Progenitor cell of endocrine pancreas (in vitro differentiated cells): ENCODE data around the gene CSAD. TPM values are rescaled to one million over a fixed set of nuclear protein-coding genes. Genes with fewer than 3 reads are reported as not detected.
"Not testable (repeated sequence)": the region's sequence is repeated elsewhere in the genome, so short reads cannot be mapped to it uniquely, and the experiment has no call there.

Experiments
- DNase-seq: peaks from one replicate; pipeline ENCODE4 v3.0.0; 2021; ENCODE audit warnings: low spot score; ENCODE audit not compliant: unreplicated experiment
- H3K27ac Mint-ChIP-seq: 2 replicates; pipeline ENCODE4 v1.8.0; 2021; ENCODE audit warnings: mild to moderate bottlenecking, moderate library complexity, mixed read lengths
- H3K27me3 Mint-ChIP-seq: 2 replicates; pipeline ENCODE4 v1.8.0; 2021; ENCODE audit warnings: mixed read lengths
- H3K36me3 Mint-ChIP-seq: 2 replicates; pipeline ENCODE4 v1.8.0; 2022; ENCODE audit warnings: mixed read lengths; ENCODE audit not compliant: insufficient read depth
- H3K4me1 Mint-ChIP-seq: 2 replicates; pipeline ENCODE4 v1.8.0; 2021; ENCODE audit warnings: low read depth, mixed read lengths
- H3K4me3 Mint-ChIP-seq: 2 replicates; pipeline ENCODE4 v1.8.0; 2021; ENCODE audit warnings: low read depth, mild to moderate bottlenecking, moderate library complexity, mixed read lengths
- H3K9me3 Mint-ChIP-seq: 2 replicates; pipeline ENCODE4 v1.8.0; 2021; ENCODE audit warnings: low read depth, mixed read lengths
- total RNA-seq: library from RNA; stranded (reverse); gene quantifications from 2 replicates; pipeline ENCODE4 v1.2.1, GENCODE V29; 2021
- TF ChIP-seq, protein P1 (sequence below): fragments of 200-600 bp; sonication (generic); IDR thresholded peaks from one replicate; pipeline ENCODE4 v1.5.0; 2021; ENCODE audit warnings: antibody characterized with exemption, mild to moderate bottlenecking; ENCODE audit not compliant: unreplicated experiment

The CSAD gene
- total RNA-seq, 1 donor from 2014 or later = 58.6 TPM

DNA sequence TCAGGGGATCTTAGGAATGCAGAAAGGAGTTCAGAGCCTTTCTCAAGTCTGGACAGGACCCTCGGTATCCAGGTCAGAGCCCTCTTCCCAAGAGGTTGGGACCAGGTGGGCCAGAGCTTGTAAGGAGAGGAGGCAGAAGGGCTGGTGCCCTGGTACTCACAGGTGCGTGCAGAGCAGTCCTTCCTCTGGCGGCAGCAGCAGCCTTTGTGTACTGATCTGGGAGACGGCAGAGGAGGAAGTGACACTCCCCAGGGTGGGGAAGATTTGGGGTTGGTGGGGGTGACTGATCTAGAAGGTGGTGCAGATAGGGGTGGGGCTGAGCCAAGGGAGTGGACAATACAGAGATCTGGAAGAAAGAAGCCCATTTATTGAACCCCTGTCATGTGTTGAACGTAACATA is 26.3 kb upstream of the CSAD start, which contains the start of gene ITGB7:
TSS of gene ITGB7 (minus strand) at position 210 of the 400 bp plus-strand sequence. CDS start 6,808 bp downstream, outside the sequence.
- H3K36me3 Mint-ChIP-seq = no peaks in the 10 kb centered on the region
- no peaks in the 10 kb centered on the region for H3K9me3 Mint-ChIP-seq
- no peak for DNase-seq
- H3K4me3 Mint-ChIP-seq = no peak within 1 kb of the TSS
- no peak within 1 kb of the TSS for H3K27ac Mint-ChIP-seq
- peaks cover 1% of the 10 kb centered on the region for H3K4me1 Mint-ChIP-seq
- TF ChIP-seq, protein P1, sequence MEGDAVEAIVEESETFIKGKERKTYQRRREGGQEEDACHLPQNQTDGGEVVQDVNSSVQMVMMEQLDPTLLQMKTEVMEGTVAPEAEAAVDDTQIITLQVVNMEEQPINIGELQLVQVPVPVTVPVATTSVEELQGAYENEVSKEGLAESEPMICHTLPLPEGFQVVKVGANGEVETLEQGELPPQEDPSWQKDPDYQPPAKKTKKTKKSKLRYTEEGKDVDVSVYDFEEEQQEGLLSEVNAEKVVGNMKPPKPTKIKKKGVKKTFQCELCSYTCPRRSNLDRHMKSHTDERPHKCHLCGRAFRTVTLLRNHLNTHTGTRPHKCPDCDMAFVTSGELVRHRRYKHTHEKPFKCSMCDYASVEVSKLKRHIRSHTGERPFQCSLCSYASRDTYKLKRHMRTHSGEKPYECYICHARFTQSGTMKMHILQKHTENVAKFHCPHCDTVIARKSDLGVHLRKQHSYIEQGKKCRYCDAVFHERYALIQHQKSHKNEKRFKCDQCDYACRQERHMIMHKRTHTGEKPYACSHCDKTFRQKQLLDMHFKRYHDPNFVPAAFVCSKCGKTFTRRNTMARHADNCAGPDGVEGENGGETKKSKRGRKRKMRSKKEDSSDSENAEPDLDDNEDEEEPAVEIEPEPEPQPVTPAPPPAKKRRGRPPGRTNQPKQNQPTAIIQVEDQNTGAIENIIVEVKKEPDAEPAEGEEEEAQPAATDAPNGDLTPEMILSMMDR = no peak
- peaks cover 14% of the 10 kb centered on the region for H3K27me3 Mint-ChIP-seq

DNA sequence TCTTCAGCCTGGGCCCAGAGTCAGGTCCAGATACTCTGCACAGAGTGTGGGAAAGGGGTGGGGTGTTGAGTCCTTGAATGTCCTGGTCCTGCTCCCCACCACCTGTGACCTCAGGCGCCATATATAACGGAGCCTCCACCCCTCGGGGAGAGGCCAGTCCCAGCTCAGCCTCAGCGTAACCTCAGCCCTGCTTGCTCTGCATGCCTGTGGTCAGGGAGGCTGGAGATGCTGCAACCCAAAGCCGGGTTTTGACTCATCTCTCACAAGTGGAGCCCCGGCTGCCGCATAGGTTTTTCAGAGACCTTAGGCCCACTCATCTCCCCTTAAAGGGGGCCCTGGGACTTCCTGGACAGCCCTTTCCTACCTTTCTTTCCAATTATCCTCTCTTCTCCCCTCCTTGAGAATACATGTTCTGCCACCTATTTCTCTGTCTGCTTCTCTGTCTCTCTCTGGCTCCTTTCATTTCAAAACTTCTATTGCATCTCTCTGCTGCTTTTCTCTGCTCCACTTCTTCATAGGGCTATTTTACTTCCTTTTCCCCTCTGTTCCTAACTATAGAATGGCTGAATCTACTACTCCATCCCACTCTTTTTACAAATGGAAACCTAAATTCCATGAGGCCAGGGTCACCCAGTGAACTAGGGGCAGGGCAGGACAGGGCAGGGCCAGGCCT is 25.2 kb upstream of the CSAD start:
- Mint-ChIP-seq H3K9me3 (no peaks in the 10 kb centered on the region), H3K27ac (no peak overlapping the region), H3K4me3 (no peak overlapping the region), H3K27me3 (peaks cover 17% of the 10 kb centered on the region), H3K36me3 (no peaks in the 10 kb centered on the region), H3K4me1 (peaks cover 1% of the 10 kb centered on the region)
- TF ChIP-seq, protein P1 = no peak
- DNase-seq = no peak

DNA sequence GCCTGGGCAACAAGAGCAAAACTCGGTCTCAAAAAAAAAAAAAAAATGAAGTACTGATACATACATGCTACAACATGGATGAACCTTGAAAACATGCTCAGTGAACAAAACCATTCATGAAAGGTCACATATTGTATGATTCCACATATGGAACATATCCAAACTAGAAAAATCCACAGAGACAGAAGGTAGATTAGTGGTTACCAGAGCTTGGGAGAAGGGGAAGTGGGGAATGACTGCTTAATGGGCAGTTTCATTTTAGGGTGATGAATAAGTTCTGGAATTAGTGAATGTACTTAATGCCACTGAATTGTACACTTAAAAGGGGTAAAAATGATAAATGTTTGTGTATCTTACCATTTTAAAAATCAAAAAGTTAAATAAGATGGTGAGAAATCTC is 23.6 kb upstream of the CSAD start:
- Mint-ChIP-seq H3K4me3 (no peak overlapping the region), H3K4me1 (peaks cover 1% of the 10 kb centered on the region), H3K9me3 (no peaks in the 10 kb centered on the region), H3K27ac (no peak overlapping the region), H3K27me3 (peaks cover 20% of the 10 kb centered on the region), H3K36me3 (no peaks in the 10 kb centered on the region)
- TF ChIP-seq, protein P1 = no peak
- no peak for DNase-seq

DNA sequence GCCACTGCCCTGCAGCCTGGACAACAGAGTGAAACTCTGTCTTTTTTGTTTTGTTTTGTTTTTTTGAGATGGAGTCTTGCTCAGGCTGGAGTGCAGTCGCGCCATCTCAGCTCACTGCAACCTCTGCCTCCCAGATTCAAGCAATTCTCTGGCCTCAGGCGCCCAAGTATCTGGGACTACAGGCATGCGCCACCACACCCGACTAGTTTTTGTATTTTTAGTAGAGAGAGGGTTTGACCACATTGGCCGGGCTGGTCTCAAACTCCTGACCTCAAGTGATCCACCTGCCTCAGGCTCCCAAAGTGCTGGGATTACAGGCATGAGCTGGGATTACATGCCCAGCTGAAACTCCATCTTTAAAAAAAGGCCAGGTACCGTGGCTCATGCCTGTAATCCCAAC is 21.6 kb upstream of the CSAD start:
- not testable (repeated sequence) for H3K9me3 Mint-ChIP-seq, H3K4me3 Mint-ChIP-seq, H3K36me3 Mint-ChIP-seq, DNase-seq, H3K4me1 Mint-ChIP-seq, H3K27ac Mint-ChIP-seq
- peaks cover 37% of the 10 kb centered on the region for H3K27me3 Mint-ChIP-seq

DNA sequence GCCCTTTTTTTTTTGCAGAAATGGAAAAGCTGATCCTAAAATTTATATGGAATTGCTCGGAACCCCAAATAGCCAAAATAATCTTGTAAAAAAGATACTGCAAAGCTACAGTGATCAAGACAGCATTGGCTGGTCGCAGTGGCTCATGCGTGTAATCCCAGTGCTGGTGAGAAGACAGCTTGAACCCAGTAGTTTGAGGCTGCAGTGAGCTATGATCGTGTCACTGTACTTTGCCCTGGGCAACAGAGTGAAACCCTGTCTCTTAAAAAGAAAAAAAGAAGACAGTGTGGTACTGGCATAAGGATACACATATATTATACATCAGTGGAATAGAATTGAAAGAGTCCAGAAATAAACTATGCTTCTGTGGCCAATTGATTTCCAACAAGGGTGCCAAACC is 20.9 kb upstream of the CSAD start:
- Mint-ChIP-seq H3K36me3 (no peaks in the 10 kb centered on the region), H3K4me1 (no peaks in the 10 kb centered on the region), H3K9me3 (no peaks in the 10 kb centered on the region), H3K4me3 (no peak overlapping the region), H3K27me3 (peaks cover 38% of the 10 kb centered on the region), H3K27ac (no peak overlapping the region)
- DNase-seq = no peak
- TF ChIP-seq, protein P1 = no peak

DNA sequence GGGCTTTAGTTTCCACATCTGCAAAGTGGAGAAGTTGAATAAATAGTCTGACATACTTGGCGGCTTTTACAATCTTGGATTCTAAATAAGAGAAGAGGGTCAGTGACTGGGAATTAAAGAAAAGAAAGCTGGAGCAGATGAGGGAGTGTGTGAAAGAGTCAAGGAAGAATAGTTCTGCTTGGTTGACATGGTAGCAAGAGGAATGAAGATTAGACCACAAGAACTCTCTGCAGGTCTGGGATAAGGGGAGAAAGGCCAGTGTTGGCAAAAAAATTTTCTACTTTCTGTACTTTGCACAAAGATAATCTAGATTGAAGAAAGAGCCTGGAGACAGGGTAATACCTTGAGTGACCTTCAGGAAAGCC is 20.4 kb upstream of the CSAD start:
- Mint-ChIP-seq H3K36me3 (no peaks in the 10 kb centered on the region), H3K27me3 (peaks cover 36% of the 10 kb centered on the region), H3K4me3 (no peak overlapping the region), H3K9me3 (no peaks in the 10 kb centered on the region), H3K4me1 (no peaks in the 10 kb centered on the region), H3K27ac (no peak overlapping the region)
- no peak for DNase-seq
- TF ChIP-seq, protein P1 = no peak
